Fibroblast of lung (primary cell): ENCODE data around the gene TANGO6. TPM values are rescaled to one million over a fixed set of nuclear protein-coding genes. Genes with fewer than 3 reads are reported as not detected.

ENCODE experiments used
- DNase-seq, 2 donors: peaks; one replicate each; pipeline versions ENCODE4 v3.0.0 to v3.0.0-alpha.2; 2010; ENCODE audit warnings: low read depth in 2 of 2
- H2AFZ ChIP-seq: 2 replicates; pipeline ENCODE4 v1.5.1; 2012; ENCODE audit warnings: low read length, control low read depth, inconsistent platforms
- H3K27ac ChIP-seq: 2 replicates; pipeline ENCODE4 v1.5.1; 2011; ENCODE audit warnings: low read length, control low read depth; ENCODE audit not compliant: insufficient read depth
- H3K27me3 ChIP-seq: 2 replicates; pipeline ENCODE4 v1.5.1; 2011; ENCODE audit warnings: mild to moderate bottlenecking, low read length; ENCODE audit not compliant: control insufficient read depth, insufficient read depth
- H3K36me3 ChIP-seq: 2 replicates; pipeline ENCODE4 v1.5.1; 2011; ENCODE audit warnings: low read length; ENCODE audit not compliant: control insufficient read depth, insufficient read depth
- H3K4me1 ChIP-seq: 2 replicates; pipeline ENCODE4 v1.5.1; 2011; ENCODE audit warnings: low read length; ENCODE audit not compliant: control insufficient read depth, insufficient read depth; ENCODE audit errors: extremely low read depth
- H3K4me2 ChIP-seq: 2 replicates; pipeline ENCODE4 v1.5.1; 2011; ENCODE audit warnings: low read length, control low read depth; ENCODE audit not compliant: insufficient read depth; ENCODE audit errors: extremely low read depth
- H3K4me3 ChIP-seq, 4 experiments: fragments of 200-600 bp in 1 of 4; sonication (generic) in 1 of 4; replicated peaks in 1 of 4; 2 replicates each; pipeline ENCODE4 v1.5.1; 2011 to 2016; ENCODE audit warnings: low read length in 4 of 4, low read depth in 3 of 4, mild to moderate bottlenecking in 3 of 4, control low read depth in 2 of 4, inconsistent platforms in 1 of 4, mixed read lengths in 1 of 4; ENCODE audit not compliant: insufficient read depth in 1 of 4; ENCODE audit errors: control extremely low read depth in 1 of 4
- H3K79me2 ChIP-seq: 2 replicates; pipeline ENCODE4 v1.5.1; 2012; ENCODE audit warnings: mild to moderate bottlenecking, low read length, inconsistent platforms; ENCODE audit not compliant: control insufficient read depth, insufficient read depth
- H3K9ac ChIP-seq: 2 replicates; pipeline ENCODE4 v1.5.1; 2011; ENCODE audit warnings: mild to moderate bottlenecking, low read length, control low read depth; ENCODE audit not compliant: insufficient read depth
- H3K9me3 ChIP-seq: 2 replicates; pipeline ENCODE4 v1.5.1; 2012; ENCODE audit warnings: low read depth, low read length; ENCODE audit not compliant: control insufficient read depth, insufficient read depth
- H4K20me1 ChIP-seq: 2 replicates; pipeline ENCODE4 v1.5.1; 2011; ENCODE audit warnings: low read length; ENCODE audit not compliant: control insufficient read depth, insufficient read depth; ENCODE audit errors: extremely low read depth
- EZH2 ChIP-seq: IDR thresholded peaks from 2 replicates; pipeline ENCODE4 v1.5.1; 2012; ENCODE audit warnings: low read length, control low read depth, mild to moderate bottlenecking; ENCODE audit errors: missing control alignments
- polyA plus RNA-seq, 2 donors: library from polyadenylated mRNA; depleted of rRNA in 1 of 2; stranded (reverse) in 1 of 2; unstranded in 1 of 2; fragments of >200 nt; gene quantifications; 2 replicates each; pipeline ENCODE4 v1.2.1, GENCODE V29; 2011 to 2012; ENCODE audit warnings: missing spikeins in 1 of 2
- total RNA-seq: library from RNA; depleted of rRNA; stranded (reverse); fragments of >200 nt; gene quantifications from 2 replicates; pipeline ENCODE4 v1.2.1, GENCODE V29; 2014
- TF ChIP-seq, protein P1 (sequence below), 2 donors: IDR thresholded peaks in 1 of 2; conservative IDR thresholded peaks in 1 of 2; 1 replicate in 1 of 2; 2 replicates in 1 of 2; pipeline ENCODE4 v1.5.1; 2011 to 2012; ENCODE audit warnings: low read length in 2 of 2, control low read depth in 1 of 2, inconsistent platforms in 1 of 2, low read depth in 1 of 2, mild to moderate bottlenecking in 1 of 2

Gene TANGO6
- total and polyA plus RNA-seq, 2 donors (not counting 1 experiment from before 2014, with no cell fraction given), result 6.5 to 29.9 TPM

DNA sequence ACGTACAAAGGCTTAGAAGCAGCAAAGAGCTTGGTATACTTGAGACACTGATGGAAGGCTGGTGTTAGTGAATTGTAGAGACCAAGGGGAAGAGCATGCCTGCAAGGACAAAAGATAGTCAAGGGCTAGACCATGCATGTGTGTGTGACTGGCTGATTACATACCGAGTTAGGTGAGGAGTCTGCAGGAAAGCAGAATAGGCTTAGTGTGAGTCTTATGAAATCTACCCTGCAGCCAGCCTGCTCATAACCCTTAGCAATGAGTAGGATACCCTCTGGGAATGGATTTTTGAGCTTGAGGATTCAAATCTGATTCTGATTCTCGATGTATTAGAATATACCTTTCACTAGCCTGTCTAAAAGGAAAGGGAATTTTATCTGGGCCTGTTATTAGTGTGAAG, 77.0 kb downstream of the TANGO6 start:
- no peak for TF ChIP-seq EZH2
- TF ChIP-seq, protein P1, sequence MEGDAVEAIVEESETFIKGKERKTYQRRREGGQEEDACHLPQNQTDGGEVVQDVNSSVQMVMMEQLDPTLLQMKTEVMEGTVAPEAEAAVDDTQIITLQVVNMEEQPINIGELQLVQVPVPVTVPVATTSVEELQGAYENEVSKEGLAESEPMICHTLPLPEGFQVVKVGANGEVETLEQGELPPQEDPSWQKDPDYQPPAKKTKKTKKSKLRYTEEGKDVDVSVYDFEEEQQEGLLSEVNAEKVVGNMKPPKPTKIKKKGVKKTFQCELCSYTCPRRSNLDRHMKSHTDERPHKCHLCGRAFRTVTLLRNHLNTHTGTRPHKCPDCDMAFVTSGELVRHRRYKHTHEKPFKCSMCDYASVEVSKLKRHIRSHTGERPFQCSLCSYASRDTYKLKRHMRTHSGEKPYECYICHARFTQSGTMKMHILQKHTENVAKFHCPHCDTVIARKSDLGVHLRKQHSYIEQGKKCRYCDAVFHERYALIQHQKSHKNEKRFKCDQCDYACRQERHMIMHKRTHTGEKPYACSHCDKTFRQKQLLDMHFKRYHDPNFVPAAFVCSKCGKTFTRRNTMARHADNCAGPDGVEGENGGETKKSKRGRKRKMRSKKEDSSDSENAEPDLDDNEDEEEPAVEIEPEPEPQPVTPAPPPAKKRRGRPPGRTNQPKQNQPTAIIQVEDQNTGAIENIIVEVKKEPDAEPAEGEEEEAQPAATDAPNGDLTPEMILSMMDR (conservative IDR thresholded peaks at IDR 0.05 in 1 of 2, IDR thresholded peaks at IDR 0.05 in 1 of 2; ENCODE audit: low read depth in 1 of 2, low read length in 2 of 2), result no peak
- no peaks in the 10 kb centered on the region for H3K4me1 ChIP-seq
- no peaks in the 10 kb centered on the region for H3K79me2 ChIP-seq
- H3K9me3 ChIP-seq, result no peaks in the 10 kb centered on the region
- DNase-seq, result no peak
- no peak overlapping the region for H3K4me2 ChIP-seq
- H4K20me1 ChIP-seq, result no peaks in the 10 kb centered on the region
- no peak overlapping the region for H3K4me3 ChIP-seq
- H3K9ac ChIP-seq, result no peak overlapping the region
- no peaks in the 10 kb centered on the region for H3K27me3 ChIP-seq
- H3K27ac ChIP-seq, result no peak overlapping the region
- no peak overlapping the region for H2AFZ ChIP-seq
- H3K36me3 ChIP-seq, result no peaks in the 10 kb centered on the region

DNA sequence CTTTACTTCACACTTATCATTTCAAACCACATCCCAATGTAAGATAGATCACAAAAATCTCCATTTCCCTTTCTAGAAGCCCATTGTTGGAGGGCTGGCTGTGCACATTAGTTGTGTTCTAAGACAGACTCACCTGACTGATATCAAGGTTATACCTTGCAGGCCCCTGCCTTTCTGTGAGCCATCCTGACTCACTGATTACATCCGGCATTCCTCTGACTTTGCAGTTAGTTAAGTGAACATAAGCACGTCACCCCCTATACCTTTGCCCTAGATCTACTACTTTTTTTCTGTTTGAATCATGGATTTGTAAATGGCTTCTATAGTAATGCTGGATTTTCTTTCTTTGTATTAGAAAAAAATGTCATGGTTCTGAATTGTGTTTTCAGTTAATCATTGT, 78.3 kb downstream of the TANGO6 start:
- TF ChIP-seq, protein P1 (conservative IDR thresholded peaks at IDR 0.05 in 1 of 2, IDR thresholded peaks at IDR 0.05 in 1 of 2; ENCODE audit: low read depth in 1 of 2, low read length in 2 of 2), result no peak
- no peak for TF ChIP-seq EZH2
- H3K27me3 ChIP-seq, result no peaks in the 10 kb centered on the region
- no peak overlapping the region for H3K9ac ChIP-seq
- H3K4me2 ChIP-seq, result no peak overlapping the region
- no peak overlapping the region for H2AFZ ChIP-seq
- no peak overlapping the region for H3K27ac ChIP-seq
- H4K20me1 ChIP-seq, result no peaks in the 10 kb centered on the region
- peak; percentile 47 to 79 for DNase-seq
- H3K4me1 ChIP-seq, result no peaks in the 10 kb centered on the region
- no peaks in the 10 kb centered on the region for H3K9me3 ChIP-seq
- no peaks in the 10 kb centered on the region for H3K36me3 ChIP-seq
- H3K4me3 ChIP-seq, result no peak overlapping the region
- H3K79me2 ChIP-seq, result no peaks in the 10 kb centered on the region

DNA sequence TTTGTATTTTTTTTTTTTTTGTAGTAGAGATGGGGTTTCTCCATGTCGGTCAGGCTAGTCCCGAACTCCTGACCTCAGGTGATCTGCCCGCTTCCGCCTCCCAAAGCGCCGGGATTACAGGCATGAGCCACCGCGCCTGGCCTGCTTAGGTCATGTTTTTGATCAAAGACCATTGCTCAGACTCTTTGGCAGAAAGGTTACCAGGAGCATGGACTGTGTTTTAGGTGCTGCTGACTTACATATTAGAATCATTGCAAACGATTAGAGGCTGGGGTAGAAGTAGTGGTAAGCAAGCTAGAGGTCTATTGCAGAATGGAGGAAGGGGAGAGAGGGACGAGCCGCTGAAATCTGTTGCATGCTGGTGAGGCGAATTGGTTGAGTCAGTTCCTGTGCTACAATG, 79.8 kb downstream of the TANGO6 start:
- Histone ChIP-seq H4K20me1 (no peaks in the 10 kb centered on the region), H3K4me2 (no peak overlapping the region), H3K36me3 (peaks cover 4% of the 10 kb centered on the region), H3K27me3 (no peaks in the 10 kb centered on the region), H3K79me2 (no peaks in the 10 kb centered on the region), H3K9ac (no peak overlapping the region), H3K27ac (no peak overlapping the region), H3K9me3 (no peaks in the 10 kb centered on the region), H3K4me3 (no peak overlapping the region), H2AFZ (no peak overlapping the region), H3K4me1 (no peaks in the 10 kb centered on the region)
- TF ChIP-seq, protein P1 (conservative IDR thresholded peaks at IDR 0.05 in 1 of 2, IDR thresholded peaks at IDR 0.05 in 1 of 2; ENCODE audit: low read depth in 1 of 2, low read length in 2 of 2), result no peak
- no peak for TF ChIP-seq EZH2
- no peak for DNase-seq
